K562 (cell line): Measurements from ENCODE around the gene SLC35A2. TPM values are rescaled to one million over a fixed set of nuclear protein-coding genes. Genes with fewer than 3 reads are reported as not detected.
A peak's percentile ranks its signal among the peaks of the same experiment; 100 is the strongest.

ENCODE experiments used
- ATAC-seq: fragments of 200-7000 bp; cut with Tn5 transposase; 3 replicates; pipeline ENCODE4 v1.9.1; 2020; ENCODE audit warnings: moderate library complexity
- BruUV-seq: library from RNA; stranded (reverse); fragments of 400-500 nt; replicated peaks from 2 replicates; lab custom pipeline; 2021; lab: Mats Ljungman, UMichigan
- CTCF ChIA-PET: fragments of 300-600 bp; formaldehyde crosslinking; extraction: SDS; loops from one replicate; lab custom pipeline; 2021; ENCODE audit warnings: low intra/inter-chr PET ratio; lab: Yijun Ruan, JAX
- POLR2A ChIA-PET: fragments of 300-600, 350-650 bp; sonication (Branson Sonifier 250); formaldehyde crosslinking; extraction: SDS; loops from one replicate; lab custom pipeline; 2021; ENCODE audit warnings: antibody characterized with exemption, inconsistent platforms; lab: Yijun Ruan, JAX
- DNase-seq, 4 experiments: peaks; one replicate each; pipeline versions ENCODE4 v3.0.0 to v3.0.0-alpha.2; 2011 to 2018; ENCODE audit warnings: low spot score in 3 of 4, mixed read lengths in 3 of 4; ENCODE audit errors: extremely low read depth in 1 of 4
- FAIRE-seq: peaks from 2 replicates; lab custom pipeline; 2011; peaks lifted over from hg19 to GRCh38; lab: Jason Lieb, UNC
- H2AFZ ChIP-seq: 2 replicates; pipeline ENCODE4 v1.6.0; 2011; ENCODE audit warnings: low read depth, low read length, control low read depth, inconsistent platforms
- H3K27ac ChIP-seq: fragments of 200-600 bp; 3 replicates; pipeline ENCODE4 v1.8.0; 2011; ENCODE audit warnings: low read depth, mild to moderate bottlenecking, control low read depth, inconsistent platforms, low read length, moderate library complexity, mixed read lengths; ENCODE audit errors: extremely low read depth
- H3K27me3 ChIP-seq, 2 experiments: fragments of 300-600 bp in 1 of 2; 2 replicates in 1 of 2; 3 replicates in 1 of 2; pipeline versions ENCODE4 v1.6.0 to v1.8.0; 2011; ENCODE audit warnings: inconsistent platforms in 2 of 2, low read length in 2 of 2, mild to moderate bottlenecking in 1 of 2, mixed read lengths in 1 of 2, moderate library complexity in 1 of 2; ENCODE audit not compliant: control insufficient read depth in 2 of 2, insufficient read depth in 2 of 2
- H3K36me3 ChIP-seq: fragments of 300-600 bp; 3 replicates; pipeline ENCODE4 v1.8.0; 2011; ENCODE audit warnings: mild to moderate bottlenecking, low read length, inconsistent platforms; ENCODE audit not compliant: control insufficient read depth, insufficient read depth
- H3K4me1 ChIP-seq, 2 experiments: fragments of 200-600 bp in 1 of 2; replicated peaks in 1 of 2; 2 replicates in 1 of 2; 3 replicates in 1 of 2; pipeline versions ENCODE4 v1.5.1 to v1.8.0; 2011; ENCODE audit warnings: inconsistent platforms in 2 of 2, low read length in 2 of 2, mild to moderate bottlenecking in 1 of 2, mixed read lengths in 1 of 2, moderate library complexity in 1 of 2; ENCODE audit not compliant: control insufficient read depth in 2 of 2, insufficient read depth in 2 of 2
- H3K4me2 ChIP-seq: 2 replicates; pipeline ENCODE4 v1.6.1; 2011; ENCODE audit warnings: low read length, control low read depth, inconsistent platforms, mixed read lengths; ENCODE audit not compliant: insufficient read depth
- H3K4me3 ChIP-seq: fragments of 200-600 bp; sonication (generic), shearing (Covaris generic); 2 replicates; pipeline ENCODE4 v1.5.1; 2016; ENCODE audit warnings: control low read depth, inconsistent platforms
- H3K79me2 ChIP-seq: fragments of 200-600 bp; 3 replicates; pipeline ENCODE4 v1.8.0; 2011; ENCODE audit warnings: low read length, inconsistent platforms; ENCODE audit not compliant: control insufficient read depth, insufficient read depth
- H3K9ac ChIP-seq, 2 experiments: 2 replicates each; pipeline versions ENCODE4 v1.6.0 to v1.6.1; 2011; ENCODE audit warnings: low read depth in 2 of 2, low read length in 2 of 2, control low read depth in 1 of 2, inconsistent platforms in 1 of 2, mild to moderate bottlenecking in 1 of 2, mixed read lengths in 1 of 2; ENCODE audit not compliant: insufficient read depth in 1 of 2
- H3K9me1 ChIP-seq: one replicate; pipeline ENCODE4 v1.6.0; 2011; ENCODE audit warnings: inconsistent platforms, mild to moderate bottlenecking, low read length, moderate library complexity; ENCODE audit not compliant: control insufficient read depth, insufficient read depth
- H3K9me3 ChIP-seq: replicated peaks from 2 replicates; pipeline ENCODE4 v1.5.1; 2011; ENCODE audit warnings: low read depth, low read length, inconsistent platforms; ENCODE audit not compliant: control insufficient read depth, insufficient read depth
- H4K20me1 ChIP-seq: replicated peaks from 2 replicates; pipeline ENCODE4 v1.6.1; 2011; ENCODE audit warnings: low read length, inconsistent platforms, mixed read lengths; ENCODE audit not compliant: control insufficient read depth, insufficient read depth
- CCNT2 ChIP-seq: IDR thresholded peaks from 2 replicates; pipeline ENCODE4 v1.6.1; 2011; ENCODE audit warnings: borderline replicate concordance, low read depth, mild to moderate bottlenecking, moderate library complexity, mixed read lengths, low read length; ENCODE audit not compliant: insufficient read length; ENCODE audit errors: extremely low read depth
- MEF2D ChIP-seq: conservative IDR thresholded peaks from 2 replicates; pipeline ENCODE4 v1.6.1; 2016; ENCODE audit warnings: low read depth, missing genetic modification characterization, missing compliant biosample characterization
- RBFOX2 ChIP-seq: fragments of 200-400 bp; formaldehyde crosslinking; IDR thresholded peaks from 2 replicates; pipeline ENCODE4 v1.6.1; 2017; ENCODE audit warnings: low read depth, mild to moderate bottlenecking, low read length, moderate library complexity
- SIN3B ChIP-seq: fragments of 450-650 bp; IDR thresholded peaks from 2 replicates; pipeline ENCODE4 v1.6.1; 2017; ENCODE audit warnings: low read depth, mild to moderate bottlenecking, moderate library complexity
- TARDBP ChIP-seq: fragments of 450-650 bp; IDR thresholded peaks from 2 replicates; pipeline ENCODE4 v1.6.1; 2016
- ZBTB33 ChIP-seq: sonication (generic); formaldehyde crosslinking; IDR thresholded peaks from 2 replicates; pipeline ENCODE4 v1.8.1; 2023; ENCODE audit warnings: mild to moderate bottlenecking, missing genetic modification reagents
- ZNF239 ChIP-seq: fragments of 250-450 bp; sonication (Bioruptor Pico); IDR thresholded peaks from 2 replicates; pipeline ENCODE4 v1.4.0; 2020; ENCODE audit warnings: mild to moderate bottlenecking
- ZNF76 ChIP-seq: fragments of 250-450 bp; sonication (Bioruptor Pico); IDR thresholded peaks from 2 replicates; pipeline ENCODE4 v1.4.0; 2020; ENCODE audit warnings: mild to moderate bottlenecking, moderate library complexity, borderline replicate concordance
- WGBS: fragments of 100-300 bp; shearing (Covaris generic); methylation state at CpG from one replicate; pipeline ENCODE4 v1.1.6; 2016; ENCODE audit warnings: low coverage, mixed read lengths; ENCODE audit not compliant: insufficient coverage; ENCODE audit errors: missing lambda C conversion rate; 5-methylcytosine and 5-hydroxymethylcytosine counted together
- in situ Hi-C: fragments of 300-500 bp; cut with MboI; formaldehyde crosslinking; loops from 4 replicates; pipeline ENCODE4 v1.15.0; 2018; ENCODE audit warnings: inconsistent platforms, mixed read lengths
- intact Hi-C: fragments of 100-400 bp; cut with micrococcal nuclease; formaldehyde crosslinking; loops from 2 replicates; pipeline ENCODE4 v1.14.2; 2022
- polyA plus RNA-seq, 8 experiments: library from polyadenylated mRNA; depleted of rRNA in 4 of 8; stranded (reverse) in 5 of 8; unstranded in 3 of 8; fragments of >200 nt; fragmentation: Nextera tagmentation in 2 of 8; fragmentation: Illumina TruSeq in 1 of 8; extraction: Ambion mirVana in 2 of 8; extraction: Trizol in 1 of 8; gene quantifications; 2 replicates each; pipeline versions ENCODE4 v1.2.1 to v1.2.3, GENCODE V29; 2011 to 2014; ENCODE audit warnings: inconsistent platforms in 1 of 8, missing spikeins in 1 of 8
- total RNA-seq, 7 experiments: library from RNA; depleted of rRNA in 6 of 7; stranded (reverse); fragments of >200 nt in 6 of 7; fragmentation: Illumina TruSeq in 2 of 7; extraction: Trizol in 2 of 7; gene quantifications; 2 replicates each; pipeline versions ENCODE4 v1.2.1 to v1.2.3, GENCODE V29; 2011 to 2021; ENCODE audit warnings: low replicate concordance in 1 of 7

Gene SLC35A2
- total and polyA plus RNA-seq, 9 of the 15 experiments (the other 6 are each of a cell fraction or from before 2014, with no cell fraction given) = 3.3 to 38.9 (median 20.0) TPM

GRCh38 chrX:48893556-48894348 is 17.7 kb downstream of the SLC35A2 start:
- Histone ChIP-seq H3K9me3 (no peaks in the 10 kb centered on the region), H2AFZ (no peak overlapping the region), H3K27me3 (no peaks in the 10 kb centered on the region), H4K20me1 (peaks cover 7% of the 10 kb centered on the region; the same call in 1 of the 2 replicates), H3K9me1 (no peaks in the 10 kb centered on the region), H3K36me3 (peaks cover 37% of the 10 kb centered on the region; the same call in 2 of the 3 replicates), H3K4me1 (peaks cover 10 to 36% of the 10 kb centered on the region in 2 experiments; a peak in 4 of 5 replicates), H3K9ac (no peak overlapping the region; a peak in 1 of 4 replicates), H3K4me2 (no peak overlapping the region), H3K79me2 (peaks cover 42% of the 10 kb centered on the region), H3K27ac (no peak overlapping the region), H3K4me3 (no peak overlapping the region)
- intact Hi-C loops = no loop called here
- WGBS = 98% methylated on average over 8 of the region's 16 CpGs
- in situ Hi-C loops = no loop called here
- no peak for DNase-seq
- ChIA-PET POLR2A (interaction anchor here (0.8 kb wide), 1 partner anchor 18 kb away, joined by 3 read pairs; the partner anchor contains the start of gene SLC35A2), CTCF (no interaction called here)
- no peak for TF ChIP-seq CCNT2
- 0 out of 2 replicates have a peak, but pooled peaks have one; percentile 25 for TF ChIP-seq RBFOX2
- no peak for FAIRE-seq
- BruUV-seq = no TSS peak
- no peak for ATAC-seq

DNA sequence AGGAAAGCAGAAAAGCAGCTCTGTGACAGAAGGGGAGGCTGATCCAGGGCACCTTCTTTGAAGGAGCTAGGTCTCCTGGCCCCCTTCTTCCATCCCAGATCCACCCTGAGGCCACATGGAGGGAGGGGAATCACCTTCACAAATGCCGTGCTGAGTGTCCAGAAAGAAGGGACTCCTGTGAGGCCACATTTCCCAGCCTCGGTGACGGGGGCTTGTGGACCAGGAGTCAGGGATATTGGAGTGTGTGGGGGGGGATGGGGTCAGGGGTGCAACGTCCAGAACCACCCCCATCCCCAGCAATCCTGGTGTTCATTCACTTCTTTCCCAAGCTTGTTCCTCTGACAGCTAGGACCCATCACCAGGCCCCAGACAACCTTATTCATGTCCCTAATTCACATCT is 18.6 kb downstream of the SLC35A2 start:
- no peak for ATAC-seq
- POLR2A ChIA-PET = no interaction called here
- DNase-seq = no peak
- peaks cover 35% of the 10 kb centered on the region for H3K79me2 ChIP-seq
- no peaks in the 10 kb centered on the region for H3K9me3 ChIP-seq
- no peak overlapping the region for H3K27ac ChIP-seq
- peak overlapping the region in 1 of 2 experiments; percentile 45; a peak in 1 of 4 replicates for H3K9ac ChIP-seq
- H3K4me3 ChIP-seq = no peak overlapping the region
- TF ChIP-seq MEF2D = no peak
- TF ChIP-seq TARDBP = no peak
- TF ChIP-seq ZBTB33 (CRISPR knock-in tag) = no peak
- TF ChIP-seq SIN3B = no peak
- TF ChIP-seq ZNF76 (CRISPR knock-in tag) = no peak
- TF ChIP-seq ZNF239 = no peak
- TF ChIP-seq, all 486 proteins: peak for 0
- no peaks in the 10 kb centered on the region for H3K27me3 ChIP-seq
- no peak overlapping the region for H2AFZ ChIP-seq
- in situ Hi-C loops (no loop called here), intact Hi-C loops (no loop called here)
- peaks cover 37% of the 10 kb centered on the region; the same call in 2 of the 3 replicates for H3K36me3 ChIP-seq
- 100% methylated on average over 3 of the region's 4 CpGs for WGBS
- no peak overlapping the region for H3K4me2 ChIP-seq
- H3K4me1 ChIP-seq = peaks cover 10 to 32% of the 10 kb centered on the region in 2 experiments; a peak in 4 of 5 replicates
- FAIRE-seq = no peak
- CTCF ChIA-PET = no interaction called here
- BruUV-seq = no TSS peak
- H3K9me1 ChIP-seq = no peaks in the 10 kb centered on the region
- H4K20me1 ChIP-seq = peaks cover 7% of the 10 kb centered on the region; the same call in 1 of the 2 replicates
